ENCODE measurements around the gene CFAP299. TPM values are rescaled to one million over a fixed set of nuclear protein-coding genes. Genes with fewer than 3 reads are reported as not detected.

CFAP299 gene
- total RNA-seq, 1 experiment from 2014 or later: not detected

DNA sequence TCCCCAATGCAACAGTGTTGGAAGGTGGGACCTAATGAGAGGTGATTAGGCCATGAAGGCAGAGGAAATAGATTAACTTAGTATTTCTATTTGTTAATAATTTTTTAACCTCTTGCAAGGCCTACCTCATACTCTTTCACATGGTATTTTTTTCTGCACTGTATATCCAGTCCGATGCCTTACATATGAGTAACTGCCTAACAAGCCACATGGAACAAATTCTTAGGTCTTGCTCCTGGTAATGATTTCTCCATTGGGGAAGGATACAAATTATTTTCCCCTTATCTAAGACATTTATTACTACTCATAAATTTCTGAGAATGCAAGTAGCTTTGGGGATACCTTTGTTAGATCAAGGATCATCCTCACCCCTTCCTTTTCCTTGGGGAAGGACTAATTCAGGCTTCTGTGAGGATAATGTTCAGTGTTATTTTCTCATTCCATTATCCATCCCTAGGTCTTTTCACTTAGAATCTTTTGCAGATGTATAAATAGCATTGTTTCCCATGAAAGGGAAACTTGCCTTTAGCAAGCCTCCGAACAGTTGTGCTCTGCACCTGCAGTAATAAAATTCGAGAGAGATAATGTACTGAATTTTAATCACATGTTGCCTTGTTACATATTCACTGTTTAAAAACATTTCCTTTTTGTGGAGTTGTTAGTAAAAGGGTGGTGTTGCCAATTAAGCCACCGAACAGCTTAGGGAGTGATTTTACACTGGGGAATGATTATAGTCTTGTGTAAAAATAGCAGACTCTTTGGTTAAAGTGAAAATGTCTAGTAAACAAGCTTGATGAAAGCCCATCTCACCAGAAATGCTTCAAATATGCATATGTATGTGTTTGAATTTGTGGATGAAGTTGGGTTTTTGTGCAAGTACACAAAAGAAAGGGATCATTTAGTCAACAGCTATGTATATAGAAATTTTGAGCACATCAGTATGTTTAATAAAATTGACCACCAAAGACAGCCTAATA, 89.9 kb downstream of the CFAP299 start:
- Histone ChIP-seq H3K9me3 (ENCODE audit: control insufficient read depth in 1 of 2, insufficient read depth in 1 of 2, low read depth in 1 of 2, low read length in 2 of 2) (no peaks in the 10 kb centered on the region), H4K20me1 (ENCODE audit: insufficient read depth) (no peaks in the 10 kb centered on the region), H3K4me3 (replicated peaks in 1 of 2; ENCODE audit: low read depth in 1 of 2, low read length in 2 of 2) (no peak overlapping the region), H2AFZ (ENCODE audit: low read depth, low read length, poor library complexity, severe bottlenecking) (no peak overlapping the region), H3K4me1 (ENCODE audit: control insufficient read depth in 1 of 2, insufficient read depth in 2 of 2, low read length in 2 of 2) (no peaks in the 10 kb centered on the region), H3K79me2 (ENCODE audit: insufficient read depth, low read length) (no peaks in the 10 kb centered on the region), H3K27ac (ENCODE audit: low read depth, low read length) (no peak overlapping the region), H3K27me3 (ENCODE audit: insufficient read depth, low read length) (peaks cover 13% of the 10 kb centered on the region; the same call in 1 of the 2 replicates), H3K9ac (ENCODE audit: low read length) (no peak overlapping the region), H3K4me2 (ENCODE audit: low read length) (no peak overlapping the region), H3K9me2 (ENCODE audit: insufficient read depth) (no peaks in the 10 kb centered on the region), H3K36me3 (ENCODE audit: control insufficient read depth in 1 of 2, insufficient read depth in 2 of 2, low read length in 2 of 2) (no peaks in the 10 kb centered on the region)
- intact Hi-C loops (cut with micrococcal nuclease): no loop called here
- ChIA-PET RAD21 (ENCODE audit: low non-redundant PET in 1 of 2, low total read pairs in 2 of 2, uncharacterized antibody in 2 of 2, unreplicated experiment in 2 of 2) (no interaction called here), POLR2A (no interaction called here), CTCF (no interaction called here)
- TF ChIP-seq SIN3A (IDR thresholded peaks at IDR 0.05; ENCODE audit: low read depth) (no peak), ZFX (IDR thresholded peaks at IDR 0.05) (no peak), POLR2AphosphoS5 (IDR thresholded peaks at IDR 0.05; ENCODE audit: low read depth, low read length) (no peak), SRF (IDR thresholded peaks at IDR 0.05; ENCODE audit: low read depth) (no peak), JUND (IDR thresholded peaks at IDR 0.05) (no peak), EGR1 (IDR thresholded peaks at IDR 0.05; ENCODE audit: low read depth) (no peak), EZH2 (IDR thresholded peaks at IDR 0.05) (no peak), CEBPB (IDR thresholded peaks at IDR 0.05; ENCODE audit: low read depth) (no peak), ELF1 (IDR thresholded peaks at IDR 0.05; ENCODE audit: borderline replicate concordance, low read depth) (no peak), ZNF274 (IDR thresholded peaks at IDR 0.05; ENCODE audit: low read depth, low read length) (no peak)
- TF ChIP-seq, protein P1, sequence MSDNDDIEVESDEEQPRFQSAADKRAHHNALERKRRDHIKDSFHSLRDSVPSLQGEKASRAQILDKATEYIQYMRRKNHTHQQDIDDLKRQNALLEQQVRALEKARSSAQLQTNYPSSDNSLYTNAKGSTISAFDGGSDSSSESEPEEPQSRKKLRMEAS (IDR thresholded peaks at IDR 0.05): no peak
- TF ChIP-seq, protein P2, sequence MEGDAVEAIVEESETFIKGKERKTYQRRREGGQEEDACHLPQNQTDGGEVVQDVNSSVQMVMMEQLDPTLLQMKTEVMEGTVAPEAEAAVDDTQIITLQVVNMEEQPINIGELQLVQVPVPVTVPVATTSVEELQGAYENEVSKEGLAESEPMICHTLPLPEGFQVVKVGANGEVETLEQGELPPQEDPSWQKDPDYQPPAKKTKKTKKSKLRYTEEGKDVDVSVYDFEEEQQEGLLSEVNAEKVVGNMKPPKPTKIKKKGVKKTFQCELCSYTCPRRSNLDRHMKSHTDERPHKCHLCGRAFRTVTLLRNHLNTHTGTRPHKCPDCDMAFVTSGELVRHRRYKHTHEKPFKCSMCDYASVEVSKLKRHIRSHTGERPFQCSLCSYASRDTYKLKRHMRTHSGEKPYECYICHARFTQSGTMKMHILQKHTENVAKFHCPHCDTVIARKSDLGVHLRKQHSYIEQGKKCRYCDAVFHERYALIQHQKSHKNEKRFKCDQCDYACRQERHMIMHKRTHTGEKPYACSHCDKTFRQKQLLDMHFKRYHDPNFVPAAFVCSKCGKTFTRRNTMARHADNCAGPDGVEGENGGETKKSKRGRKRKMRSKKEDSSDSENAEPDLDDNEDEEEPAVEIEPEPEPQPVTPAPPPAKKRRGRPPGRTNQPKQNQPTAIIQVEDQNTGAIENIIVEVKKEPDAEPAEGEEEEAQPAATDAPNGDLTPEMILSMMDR (IDR thresholded peaks at IDR 0.05 in 2 of 3, conservative IDR thresholded peaks at IDR 0.05 in 1 of 3; ENCODE audit: borderline replicate concordance in 1 of 3, insufficient read depth in 1 of 3, low read depth in 2 of 3, low read length in 2 of 3): no peak
- TF ChIP-seq, protein P3, sequence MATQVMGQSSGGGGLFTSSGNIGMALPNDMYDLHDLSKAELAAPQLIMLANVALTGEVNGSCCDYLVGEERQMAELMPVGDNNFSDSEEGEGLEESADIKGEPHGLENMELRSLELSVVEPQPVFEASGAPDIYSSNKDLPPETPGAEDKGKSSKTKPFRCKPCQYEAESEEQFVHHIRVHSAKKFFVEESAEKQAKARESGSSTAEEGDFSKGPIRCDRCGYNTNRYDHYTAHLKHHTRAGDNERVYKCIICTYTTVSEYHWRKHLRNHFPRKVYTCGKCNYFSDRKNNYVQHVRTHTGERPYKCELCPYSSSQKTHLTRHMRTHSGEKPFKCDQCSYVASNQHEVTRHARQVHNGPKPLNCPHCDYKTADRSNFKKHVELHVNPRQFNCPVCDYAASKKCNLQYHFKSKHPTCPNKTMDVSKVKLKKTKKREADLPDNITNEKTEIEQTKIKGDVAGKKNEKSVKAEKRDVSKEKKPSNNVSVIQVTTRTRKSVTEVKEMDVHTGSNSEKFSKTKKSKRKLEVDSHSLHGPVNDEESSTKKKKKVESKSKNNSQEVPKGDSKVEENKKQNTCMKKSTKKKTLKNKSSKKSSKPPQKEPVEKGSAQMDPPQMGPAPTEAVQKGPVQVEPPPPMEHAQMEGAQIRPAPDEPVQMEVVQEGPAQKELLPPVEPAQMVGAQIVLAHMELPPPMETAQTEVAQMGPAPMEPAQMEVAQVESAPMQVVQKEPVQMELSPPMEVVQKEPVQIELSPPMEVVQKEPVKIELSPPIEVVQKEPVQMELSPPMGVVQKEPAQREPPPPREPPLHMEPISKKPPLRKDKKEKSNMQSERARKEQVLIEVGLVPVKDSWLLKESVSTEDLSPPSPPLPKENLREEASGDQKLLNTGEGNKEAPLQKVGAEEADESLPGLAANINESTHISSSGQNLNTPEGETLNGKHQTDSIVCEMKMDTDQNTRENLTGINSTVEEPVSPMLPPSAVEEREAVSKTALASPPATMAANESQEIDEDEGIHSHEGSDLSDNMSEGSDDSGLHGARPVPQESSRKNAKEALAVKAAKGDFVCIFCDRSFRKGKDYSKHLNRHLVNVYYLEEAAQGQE (IDR thresholded peaks at IDR 0.05; ENCODE audit: low read depth): no peak
- TF ChIP-seq, protein P4, sequence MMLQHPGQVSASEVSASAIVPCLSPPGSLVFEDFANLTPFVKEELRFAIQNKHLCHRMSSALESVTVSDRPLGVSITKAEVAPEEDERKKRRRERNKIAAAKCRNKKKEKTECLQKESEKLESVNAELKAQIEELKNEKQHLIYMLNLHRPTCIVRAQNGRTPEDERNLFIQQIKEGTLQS (IDR thresholded peaks at IDR 0.05): no peak
- no peak for ATAC-seq
- BruUV-seq (replicated peaks): no TSS peak
- no peak for DNase-seq (ENCODE audit: low read depth, low spot score)

Data from HCT116 (cell line).